Thoracic aorta (tissue), 2 donors: ENCODE results near the gene MYO5B. TPM values are rescaled to one million over a fixed set of nuclear protein-coding genes. Genes with fewer than 3 reads are reported as not detected.

Experiments used
- ATAC-seq: fragments of 150-250 bp; one replicate; pipeline ENCODE4 v1.8.0; 2017; ENCODE audit warnings: low read depth; ENCODE audit not compliant: insufficient number of reproducible peaks, low FRiP score
- DNase-seq: peaks from one replicate; pipeline ENCODE4 v3.0.0-alpha.2; 2020; ENCODE audit warnings: low spot score
- H3K27ac ChIP-seq, 2 donors: fragments of 200-600 bp; sonication (generic); 1 replicate in 1 of 2; 2 replicates in 1 of 2; pipeline ENCODE4 v1.5.1; 2016; ENCODE audit warnings: mild to moderate bottlenecking in 2 of 2, moderate library complexity in 2 of 2
- H3K27me3 ChIP-seq: fragments of 200-600 bp; sonication (generic); replicated peaks from 2 replicates; pipeline ENCODE4 v1.6.0; 2016; ENCODE audit warnings: mild to moderate bottlenecking; ENCODE audit not compliant: insufficient read depth
- H3K36me3 ChIP-seq: fragments of 200-600 bp; sonication (generic); one replicate; pipeline ENCODE4 v1.5.1; 2016
- H3K4me1 ChIP-seq, 2 donors: fragments of 200-600 bp; sonication (generic); 1 replicate in 1 of 2; 2 replicates in 1 of 2; pipeline versions ENCODE4 v1.5.1 to v1.6.0; 2016; ENCODE audit warnings: low read depth in 2 of 2, mild to moderate bottlenecking in 1 of 2; ENCODE audit not compliant: control insufficient read depth in 1 of 2
- H3K4me3 ChIP-seq: fragments of 200-600 bp; sonication (generic); 2 replicates; pipeline ENCODE4 v1.5.1; 2016; ENCODE audit warnings: mild to moderate bottlenecking
- H3K9me3 ChIP-seq: fragments of 200-600 bp; sonication (generic); 2 replicates; pipeline ENCODE4 v1.5.1; 2016
- total RNA-seq, 2 donors: library from RNA; depleted of rRNA; stranded (reverse); fragments of >200 nt; gene quantifications; one replicate each; pipeline versions ENCODE4 v1.1.0 to v1.2.3, GENCODE V29; 2016
- TF ChIP-seq, protein P1 (sequence below): fragments of 200-600 bp; sonication (generic); IDR thresholded peaks from one replicate; pipeline ENCODE4 v1.5.1; 2019; ENCODE audit warnings: antibody characterized with exemption

MYO5B gene
- total RNA-seq, 2 donors from 2014 or later = 8.3 to 13.5 TPM

DNA sequence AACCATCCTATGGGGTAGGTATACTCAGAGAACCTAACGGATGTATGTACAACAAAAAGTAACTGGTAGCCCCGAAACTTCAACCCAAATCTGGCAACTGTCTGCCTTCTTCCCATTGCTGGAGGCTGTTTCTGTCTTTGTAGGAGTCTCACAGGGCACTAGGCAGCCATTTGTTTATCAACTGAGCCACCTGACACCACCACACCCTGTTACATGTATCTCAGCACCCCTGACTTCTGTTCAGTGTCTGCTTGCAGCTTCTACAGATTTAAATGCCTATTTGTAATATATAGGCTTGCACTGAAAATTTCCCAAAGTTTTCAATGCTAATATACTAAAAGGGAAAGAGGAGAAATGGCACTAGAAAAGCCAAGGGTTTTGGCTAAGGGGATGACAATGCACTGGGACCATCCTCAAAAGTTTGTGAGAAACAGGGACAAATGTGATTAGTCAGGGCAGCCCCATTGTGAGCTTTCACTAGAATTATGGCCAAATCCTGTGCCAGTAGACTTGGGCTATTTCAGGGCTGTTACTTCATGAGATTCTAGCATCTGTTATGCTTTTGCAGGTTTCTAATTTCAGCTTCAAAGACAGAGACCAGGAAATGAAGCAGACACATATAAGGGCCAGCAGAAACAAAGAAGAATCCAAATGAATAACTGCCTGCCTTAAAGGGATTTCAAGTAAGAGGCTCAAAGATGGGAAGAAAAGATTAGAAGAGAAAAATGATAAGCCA, 103.3 kb downstream of the MYO5B start:
- Histone ChIP-seq H3K4me1 (peaks cover 21 to 26% of the 10 kb centered on the region in 2 donors), H3K27me3 (no peaks in the 10 kb centered on the region), H3K4me3 (no peak overlapping the region), H3K27ac (peak overlapping the region; percentile 80 to 83), H3K9me3 (no peaks in the 10 kb centered on the region), H3K36me3 (no peaks in the 10 kb centered on the region)
- peak; percentile 78 for ATAC-seq
- TF ChIP-seq, protein P1, sequence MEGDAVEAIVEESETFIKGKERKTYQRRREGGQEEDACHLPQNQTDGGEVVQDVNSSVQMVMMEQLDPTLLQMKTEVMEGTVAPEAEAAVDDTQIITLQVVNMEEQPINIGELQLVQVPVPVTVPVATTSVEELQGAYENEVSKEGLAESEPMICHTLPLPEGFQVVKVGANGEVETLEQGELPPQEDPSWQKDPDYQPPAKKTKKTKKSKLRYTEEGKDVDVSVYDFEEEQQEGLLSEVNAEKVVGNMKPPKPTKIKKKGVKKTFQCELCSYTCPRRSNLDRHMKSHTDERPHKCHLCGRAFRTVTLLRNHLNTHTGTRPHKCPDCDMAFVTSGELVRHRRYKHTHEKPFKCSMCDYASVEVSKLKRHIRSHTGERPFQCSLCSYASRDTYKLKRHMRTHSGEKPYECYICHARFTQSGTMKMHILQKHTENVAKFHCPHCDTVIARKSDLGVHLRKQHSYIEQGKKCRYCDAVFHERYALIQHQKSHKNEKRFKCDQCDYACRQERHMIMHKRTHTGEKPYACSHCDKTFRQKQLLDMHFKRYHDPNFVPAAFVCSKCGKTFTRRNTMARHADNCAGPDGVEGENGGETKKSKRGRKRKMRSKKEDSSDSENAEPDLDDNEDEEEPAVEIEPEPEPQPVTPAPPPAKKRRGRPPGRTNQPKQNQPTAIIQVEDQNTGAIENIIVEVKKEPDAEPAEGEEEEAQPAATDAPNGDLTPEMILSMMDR = no peak
- DNase-seq = no peak

DNA sequence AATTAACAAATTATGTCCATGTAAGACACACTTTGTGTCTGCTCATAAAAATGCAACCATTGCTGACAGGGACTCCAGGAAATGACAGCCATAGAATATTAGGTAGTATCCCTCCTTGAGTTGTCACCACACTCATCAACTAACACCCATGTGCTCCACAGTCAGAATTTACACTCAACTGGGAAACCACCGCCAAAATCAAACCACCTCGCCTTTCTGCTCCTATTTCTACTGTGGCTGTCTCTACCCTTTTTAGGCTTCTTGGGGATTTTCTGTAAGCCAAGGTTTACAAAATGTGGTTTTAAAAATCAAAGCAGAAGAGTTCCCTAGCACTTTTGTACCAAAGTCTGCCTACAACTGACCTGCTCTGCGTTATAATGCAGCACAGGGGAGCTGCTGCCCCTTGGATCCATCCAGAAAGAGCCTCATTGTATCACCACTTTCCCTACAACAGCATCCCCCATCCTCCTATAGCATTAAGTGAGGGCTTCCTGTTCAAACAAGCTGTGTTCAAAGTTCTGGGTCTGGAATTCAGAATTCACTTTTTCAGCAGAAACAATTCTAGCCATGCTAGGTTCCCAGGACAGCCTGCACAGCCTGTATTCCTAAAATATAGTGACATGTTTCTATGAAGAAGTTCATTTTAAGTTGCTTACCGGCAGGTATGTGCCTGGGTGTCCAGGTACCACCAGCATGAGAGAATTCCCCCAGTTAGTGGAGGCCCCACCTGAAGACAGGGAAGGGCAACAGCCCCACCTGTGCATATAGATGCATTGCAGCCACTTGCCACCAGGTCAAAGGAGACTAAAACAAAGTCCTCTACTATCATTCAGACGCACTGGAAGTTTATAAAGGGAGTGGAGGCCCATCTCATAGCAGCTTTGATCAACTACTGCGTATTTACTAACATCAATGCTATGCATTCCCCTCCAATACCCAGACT, 104.3 kb downstream of the MYO5B start:
- Histone ChIP-seq H3K4me3 (no peak overlapping the region), H3K27ac (peak overlapping the region; percentile 80 to 83), H3K4me1 (peaks cover 21 to 25% of the 10 kb centered on the region in 2 donors), H3K36me3 (no peaks in the 10 kb centered on the region), H3K9me3 (no peaks in the 10 kb centered on the region), H3K27me3 (no peaks in the 10 kb centered on the region)
- DNase-seq (no peak), ATAC-seq (no peak)
- TF ChIP-seq, protein P1 = no peak

DNA sequence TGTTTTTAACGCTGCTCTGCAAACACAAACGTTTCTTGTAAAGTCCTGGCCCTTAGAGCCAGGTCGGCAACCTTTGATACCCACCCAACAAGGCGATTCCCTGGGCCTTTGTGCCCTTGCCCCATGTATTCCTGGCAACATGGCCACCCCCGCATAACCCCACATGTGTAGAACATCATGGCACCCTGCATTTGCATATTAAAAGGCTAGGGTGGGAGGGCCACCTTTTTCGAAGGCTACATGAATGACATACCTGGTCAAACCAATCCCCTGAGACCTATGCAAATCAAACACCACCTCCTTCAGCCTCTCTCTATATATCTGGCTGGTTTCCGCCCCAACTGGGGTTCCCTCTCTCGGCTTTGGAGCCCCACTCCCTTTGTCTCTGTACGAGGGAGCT, 105.2 kb downstream of the MYO5B start:
- ATAC-seq = no peak

DNA sequence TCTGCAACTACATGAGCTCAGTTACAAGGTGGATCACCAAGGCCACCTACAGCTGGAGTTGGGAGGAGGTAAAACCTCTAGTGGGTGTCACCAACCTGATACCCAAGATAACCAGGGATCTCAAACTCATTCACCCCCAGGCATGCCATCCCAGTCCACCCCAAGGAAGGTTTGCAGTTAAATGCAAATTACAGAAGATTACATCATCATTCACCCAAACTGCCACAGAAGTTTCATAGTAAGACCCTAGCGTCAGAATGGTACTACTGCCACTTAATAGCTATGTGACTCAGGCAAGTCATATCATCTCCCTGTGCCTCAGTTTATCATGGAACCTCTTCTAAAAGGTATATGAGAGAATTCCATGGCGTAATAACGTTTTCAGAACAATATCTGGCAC, 111.2 kb downstream of the MYO5B start:
- no peaks in the 10 kb centered on the region for H3K27me3 ChIP-seq
- H3K4me1 ChIP-seq = peaks cover 13 to 29% of the 10 kb centered on the region in 2 donors
- H3K9me3 ChIP-seq = no peaks in the 10 kb centered on the region
- H3K27ac ChIP-seq = no peak overlapping the region
- no peak for DNase-seq
- TF ChIP-seq, protein P1 = no peak
- ATAC-seq = no peak
- H3K36me3 ChIP-seq = no peaks in the 10 kb centered on the region
- H3K4me3 ChIP-seq = no peak overlapping the region

More for the DNA sequence above, 105.2 kb downstream of the MYO5B start:
- no peaks in the 10 kb centered on the region for H3K27me3 ChIP-seq
- peaks cover 21 to 25% of the 10 kb centered on the region in 2 donors for H3K4me1 ChIP-seq
- TF ChIP-seq, protein P1 = no peak
- no peak overlapping the region for H3K27ac ChIP-seq
- H3K36me3 ChIP-seq = no peaks in the 10 kb centered on the region
- no peak overlapping the region for H3K4me3 ChIP-seq
- H3K9me3 ChIP-seq = no peaks in the 10 kb centered on the region
- DNase-seq = no peak
